H1 (cell line): ENCODE results near the gene ASPG. TPM values are rescaled to one million over a fixed set of nuclear protein-coding genes. Genes with fewer than 3 reads are reported as not detected.

Experiments
- BCL11A ChIP-seq, 2 experiments: IDR thresholded peaks; one replicate each; pipeline ENCODE4 v1.6.1; 2011; ENCODE audit warnings: low read depth in 2 of 2, low read length in 2 of 2, mild to moderate bottlenecking in 2 of 2
- CBX8 ChIP-seq: fragments of 300-800, 300-1000 bp; sonication (generic); IDR thresholded peaks from 2 replicates; pipeline ENCODE4 v1.7.1; 2016; ENCODE audit warnings: low read depth, low read length, borderline replicate concordance
- CHD2 ChIP-seq: IDR thresholded peaks from 2 replicates; pipeline ENCODE4 v1.6.1; 2012; ENCODE audit warnings: low read length, improper control_type of control experiment
- GABPA ChIP-seq: IDR thresholded peaks from 2 replicates; pipeline ENCODE4 v1.6.1; 2011; ENCODE audit warnings: mild to moderate bottlenecking, low read length, moderate library complexity, borderline replicate concordance; ENCODE audit not compliant: insufficient read depth
- HDAC6 ChIP-seq: IDR thresholded peaks from one replicate; pipeline ENCODE4 v1.7.1; 2012; ENCODE audit warnings: low read depth, mild to moderate bottlenecking, inconsistent platforms, low read length, moderate library complexity
- RAD21 ChIP-seq, 2 experiments: IDR thresholded peaks in 1 of 2; conservative IDR thresholded peaks in 1 of 2; 2 replicates each; pipeline ENCODE4 v1.6.1; 2011; ENCODE audit warnings: low read depth in 2 of 2, low read length in 2 of 2, improper control_type of control experiment in 1 of 2, inconsistent platforms in 1 of 2, mild to moderate bottlenecking in 1 of 2, moderate library complexity in 1 of 2
- RBBP5 ChIP-seq: IDR thresholded peaks from 2 replicates; pipeline ENCODE4 v1.7.1; 2012; ENCODE audit warnings: low read depth, mild to moderate bottlenecking, inconsistent platforms, low read length, moderate library complexity, borderline replicate concordance
- SUZ12 ChIP-seq: fragments of 200-600 bp; sonication (generic); IDR thresholded peaks from 2 replicates; pipeline ENCODE4 v1.6.1; 2012; ENCODE audit warnings: mild to moderate bottlenecking, inconsistent platforms, low read length, moderate library complexity, mixed read lengths
- TEAD4 ChIP-seq: IDR thresholded peaks from 2 replicates; pipeline ENCODE4 v1.6.1; 2012; ENCODE audit warnings: low read depth, low read length, inconsistent platforms, mixed read lengths
- polyA plus RNA-seq, 7 experiments: library from polyadenylated mRNA; depleted of rRNA in 3 of 7; stranded (reverse) in 5 of 7; unstranded in 2 of 7; fragments of >200 nt in 5 of 7; fragments of 200-250 nt in 2 of 7; gene quantifications; 1 replicate in 5 of 7; 2 replicates in 1 of 7; 4 replicates in 1 of 7; pipeline versions ENCODE4 v1.2.1 to v1.2.3, GENCODE V29; 2011 to 2013; ENCODE audit warnings: missing spikeins in 2 of 7, mixed read lengths in 2 of 7
- total RNA-seq: library from RNA; stranded (reverse); fragmentation: NEBNext Ultra II Directional; extraction: Animal tissue kit (Norgen Biotek cat#: 25700); gene quantifications from 2 replicates; pipeline ENCODE4 v1.2.1, GENCODE V29; 2021
- TF ChIP-seq, protein P1 (sequence below): fragments of 300-600 bp; sonication (generic); IDR thresholded peaks from 2 replicates; pipeline ENCODE4 v1.7.1; 2012; ENCODE audit warnings: low read length, moderate library complexity, mild to moderate bottlenecking, inconsistent platforms; ENCODE audit not compliant: insufficient replicate concordance

Gene ASPG
- total and polyA plus RNA-seq, 2 of the 8 experiments (the other 6 are each of a cell fraction or from before 2014, with no cell fraction given): 0.34 to 0.59 TPM

DNA sequence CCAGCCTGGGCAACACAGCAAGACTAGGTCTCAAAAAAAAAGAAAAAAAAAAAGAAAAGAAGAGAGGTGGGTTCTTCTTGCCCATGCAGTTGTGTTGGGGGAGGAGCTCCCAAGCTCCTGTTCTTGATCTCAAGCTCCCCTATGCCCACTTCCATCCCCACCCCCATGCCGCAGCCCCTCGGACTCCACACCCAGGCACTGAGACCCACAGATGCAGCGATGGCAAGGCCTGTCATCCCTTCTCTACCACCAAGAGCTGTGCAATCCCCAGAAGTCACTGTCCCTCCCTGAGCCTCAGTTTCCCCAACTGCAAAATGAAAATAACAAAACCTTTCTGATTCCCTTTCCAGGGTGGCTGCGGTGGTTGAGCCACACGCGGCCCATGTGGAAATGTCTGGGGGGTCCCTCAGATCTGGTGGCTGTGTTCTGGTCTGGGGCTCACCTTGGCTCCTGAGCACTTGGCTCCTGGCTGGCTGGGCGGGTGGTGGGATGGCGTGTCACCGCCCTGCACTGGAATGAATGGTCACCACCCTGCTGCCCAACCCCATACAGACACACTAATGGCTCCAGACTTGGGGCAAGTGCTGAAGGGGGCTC, 30.3 kb downstream of the ASPG start (continued):
- TF ChIP-seq, protein P1, sequence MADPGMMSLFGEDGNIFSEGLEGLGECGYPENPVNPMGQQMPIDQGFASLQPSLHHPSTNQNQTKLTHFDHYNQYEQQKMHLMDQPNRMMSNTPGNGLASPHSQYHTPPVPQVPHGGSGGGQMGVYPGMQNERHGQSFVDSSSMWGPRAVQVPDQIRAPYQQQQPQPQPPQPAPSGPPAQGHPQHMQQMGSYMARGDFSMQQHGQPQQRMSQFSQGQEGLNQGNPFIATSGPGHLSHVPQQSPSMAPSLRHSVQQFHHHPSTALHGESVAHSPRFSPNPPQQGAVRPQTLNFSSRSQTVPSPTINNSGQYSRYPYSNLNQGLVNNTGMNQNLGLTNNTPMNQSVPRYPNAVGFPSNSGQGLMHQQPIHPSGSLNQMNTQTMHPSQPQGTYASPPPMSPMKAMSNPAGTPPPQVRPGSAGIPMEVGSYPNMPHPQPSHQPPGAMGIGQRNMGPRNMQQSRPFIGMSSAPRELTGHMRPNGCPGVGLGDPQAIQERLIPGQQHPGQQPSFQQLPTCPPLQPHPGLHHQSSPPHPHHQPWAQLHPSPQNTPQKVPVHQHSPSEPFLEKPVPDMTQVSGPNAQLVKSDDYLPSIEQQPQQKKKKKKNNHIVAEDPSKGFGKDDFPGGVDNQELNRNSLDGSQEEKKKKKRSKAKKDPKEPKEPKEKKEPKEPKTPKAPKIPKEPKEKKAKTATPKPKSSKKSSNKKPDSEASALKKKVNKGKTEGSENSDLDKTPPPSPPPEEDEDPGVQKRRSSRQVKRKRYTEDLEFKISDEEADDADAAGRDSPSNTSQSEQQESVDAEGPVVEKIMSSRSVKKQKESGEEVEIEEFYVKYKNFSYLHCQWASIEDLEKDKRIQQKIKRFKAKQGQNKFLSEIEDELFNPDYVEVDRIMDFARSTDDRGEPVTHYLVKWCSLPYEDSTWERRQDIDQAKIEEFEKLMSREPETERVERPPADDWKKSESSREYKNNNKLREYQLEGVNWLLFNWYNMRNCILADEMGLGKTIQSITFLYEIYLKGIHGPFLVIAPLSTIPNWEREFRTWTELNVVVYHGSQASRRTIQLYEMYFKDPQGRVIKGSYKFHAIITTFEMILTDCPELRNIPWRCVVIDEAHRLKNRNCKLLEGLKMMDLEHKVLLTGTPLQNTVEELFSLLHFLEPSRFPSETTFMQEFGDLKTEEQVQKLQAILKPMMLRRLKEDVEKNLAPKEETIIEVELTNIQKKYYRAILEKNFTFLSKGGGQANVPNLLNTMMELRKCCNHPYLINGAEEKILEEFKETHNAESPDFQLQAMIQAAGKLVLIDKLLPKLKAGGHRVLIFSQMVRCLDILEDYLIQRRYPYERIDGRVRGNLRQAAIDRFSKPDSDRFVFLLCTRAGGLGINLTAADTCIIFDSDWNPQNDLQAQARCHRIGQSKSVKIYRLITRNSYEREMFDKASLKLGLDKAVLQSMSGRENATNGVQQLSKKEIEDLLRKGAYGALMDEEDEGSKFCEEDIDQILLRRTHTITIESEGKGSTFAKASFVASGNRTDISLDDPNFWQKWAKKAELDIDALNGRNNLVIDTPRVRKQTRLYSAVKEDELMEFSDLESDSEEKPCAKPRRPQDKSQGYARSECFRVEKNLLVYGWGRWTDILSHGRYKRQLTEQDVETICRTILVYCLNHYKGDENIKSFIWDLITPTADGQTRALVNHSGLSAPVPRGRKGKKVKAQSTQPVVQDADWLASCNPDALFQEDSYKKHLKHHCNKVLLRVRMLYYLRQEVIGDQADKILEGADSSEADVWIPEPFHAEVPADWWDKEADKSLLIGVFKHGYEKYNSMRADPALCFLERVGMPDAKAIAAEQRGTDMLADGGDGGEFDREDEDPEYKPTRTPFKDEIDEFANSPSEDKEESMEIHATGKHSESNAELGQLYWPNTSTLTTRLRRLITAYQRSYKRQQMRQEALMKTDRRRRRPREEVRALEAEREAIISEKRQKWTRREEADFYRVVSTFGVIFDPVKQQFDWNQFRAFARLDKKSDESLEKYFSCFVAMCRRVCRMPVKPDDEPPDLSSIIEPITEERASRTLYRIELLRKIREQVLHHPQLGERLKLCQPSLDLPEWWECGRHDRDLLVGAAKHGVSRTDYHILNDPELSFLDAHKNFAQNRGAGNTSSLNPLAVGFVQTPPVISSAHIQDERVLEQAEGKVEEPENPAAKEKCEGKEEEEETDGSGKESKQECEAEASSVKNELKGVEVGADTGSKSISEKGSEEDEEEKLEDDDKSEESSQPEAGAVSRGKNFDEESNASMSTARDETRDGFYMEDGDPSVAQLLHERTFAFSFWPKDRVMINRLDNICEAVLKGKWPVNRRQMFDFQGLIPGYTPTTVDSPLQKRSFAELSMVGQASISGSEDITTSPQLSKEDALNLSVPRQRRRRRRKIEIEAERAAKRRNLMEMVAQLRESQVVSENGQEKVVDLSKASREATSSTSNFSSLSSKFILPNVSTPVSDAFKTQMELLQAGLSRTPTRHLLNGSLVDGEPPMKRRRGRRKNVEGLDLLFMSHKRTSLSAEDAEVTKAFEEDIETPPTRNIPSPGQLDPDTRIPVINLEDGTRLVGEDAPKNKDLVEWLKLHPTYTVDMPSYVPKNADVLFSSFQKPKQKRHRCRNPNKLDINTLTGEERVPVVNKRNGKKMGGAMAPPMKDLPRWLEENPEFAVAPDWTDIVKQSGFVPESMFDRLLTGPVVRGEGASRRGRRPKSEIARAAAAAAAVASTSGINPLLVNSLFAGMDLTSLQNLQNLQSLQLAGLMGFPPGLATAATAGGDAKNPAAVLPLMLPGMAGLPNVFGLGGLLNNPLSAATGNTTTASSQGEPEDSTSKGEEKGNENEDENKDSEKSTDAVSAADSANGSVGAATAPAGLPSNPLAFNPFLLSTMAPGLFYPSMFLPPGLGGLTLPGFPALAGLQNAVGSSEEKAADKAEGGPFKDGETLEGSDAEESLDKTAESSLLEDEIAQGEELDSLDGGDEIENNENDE: no peak
- TF ChIP-seq SUZ12: no peak
- TF ChIP-seq RBBP5: no peak
- TF ChIP-seq TEAD4: no peak
- TF ChIP-seq GABPA: no peak
- no peak for TF ChIP-seq CBX8
- no peak for TF ChIP-seq CHD2
- TF ChIP-seq BCL11A (IDR thresholded peaks at IDR 0.05; ENCODE audit: low read depth in 2 of 2, low read length in 2 of 2): no peak
- TF ChIP-seq RAD21 (IDR thresholded peaks at IDR 0.05 in 1 of 2, conservative IDR thresholded peaks at IDR 0.05 in 1 of 2; ENCODE audit: low read depth in 2 of 2, low read length in 2 of 2): no peak
- no peak for TF ChIP-seq HDAC6
